K562 (cell line): ENCODE results near the gene RRBP1. TPM values are rescaled to one million over a fixed set of nuclear protein-coding genes. Genes with fewer than 3 reads are reported as not detected.

Source experiments
- ATAC-seq: fragments of 200-7000 bp; cut with Tn5 transposase; 3 replicates; pipeline ENCODE4 v1.9.1; 2020; ENCODE audit warnings: moderate library complexity
- BruUV-seq: library from RNA; stranded (reverse); fragments of 400-500 nt; replicated peaks from 2 replicates; lab custom pipeline; 2021; lab: Mats Ljungman, UMichigan
- CTCF ChIA-PET: fragments of 300-600 bp; formaldehyde crosslinking; extraction: SDS; loops from one replicate; lab custom pipeline; 2021; ENCODE audit warnings: low intra/inter-chr PET ratio; lab: Yijun Ruan, JAX
- POLR2A ChIA-PET: fragments of 300-600, 350-650 bp; sonication (Branson Sonifier 250); formaldehyde crosslinking; extraction: SDS; loops from one replicate; lab custom pipeline; 2021; ENCODE audit warnings: antibody characterized with exemption, inconsistent platforms; lab: Yijun Ruan, JAX
- DNase-seq, 4 experiments: peaks; one replicate each; pipeline versions ENCODE4 v3.0.0 to v3.0.0-alpha.2; 2011 to 2018; ENCODE audit warnings: low spot score in 3 of 4, mixed read lengths in 3 of 4; ENCODE audit errors: extremely low read depth in 1 of 4
- FAIRE-seq: peaks from 2 replicates; lab custom pipeline; 2011; peaks lifted over from hg19 to GRCh38; lab: Jason Lieb, UNC
- H2AFZ ChIP-seq: 2 replicates; pipeline ENCODE4 v1.6.0; 2011; ENCODE audit warnings: low read depth, low read length, control low read depth, inconsistent platforms
- H3K27ac ChIP-seq: fragments of 200-600 bp; 3 replicates; pipeline ENCODE4 v1.8.0; 2011; ENCODE audit warnings: low read depth, mild to moderate bottlenecking, control low read depth, inconsistent platforms, low read length, moderate library complexity, mixed read lengths; ENCODE audit errors: extremely low read depth
- H3K27me3 ChIP-seq, 2 experiments: fragments of 300-600 bp in 1 of 2; 2 replicates in 1 of 2; 3 replicates in 1 of 2; pipeline versions ENCODE4 v1.6.0 to v1.8.0; 2011; ENCODE audit warnings: inconsistent platforms in 2 of 2, low read length in 2 of 2, mild to moderate bottlenecking in 1 of 2, mixed read lengths in 1 of 2, moderate library complexity in 1 of 2; ENCODE audit not compliant: control insufficient read depth in 2 of 2, insufficient read depth in 2 of 2
- H3K36me3 ChIP-seq: fragments of 300-600 bp; 3 replicates; pipeline ENCODE4 v1.8.0; 2011; ENCODE audit warnings: mild to moderate bottlenecking, low read length, inconsistent platforms; ENCODE audit not compliant: control insufficient read depth, insufficient read depth
- H3K4me1 ChIP-seq, 2 experiments: fragments of 200-600 bp in 1 of 2; replicated peaks in 1 of 2; 2 replicates in 1 of 2; 3 replicates in 1 of 2; pipeline versions ENCODE4 v1.5.1 to v1.8.0; 2011; ENCODE audit warnings: inconsistent platforms in 2 of 2, low read length in 2 of 2, mild to moderate bottlenecking in 1 of 2, mixed read lengths in 1 of 2, moderate library complexity in 1 of 2; ENCODE audit not compliant: control insufficient read depth in 2 of 2, insufficient read depth in 2 of 2
- H3K4me2 ChIP-seq: 2 replicates; pipeline ENCODE4 v1.6.1; 2011; ENCODE audit warnings: low read length, control low read depth, inconsistent platforms, mixed read lengths; ENCODE audit not compliant: insufficient read depth
- H3K4me3 ChIP-seq: fragments of 200-600 bp; sonication (generic), shearing (Covaris generic); 2 replicates; pipeline ENCODE4 v1.5.1; 2016; ENCODE audit warnings: control low read depth, inconsistent platforms
- H3K79me2 ChIP-seq: fragments of 200-600 bp; 3 replicates; pipeline ENCODE4 v1.8.0; 2011; ENCODE audit warnings: low read length, inconsistent platforms; ENCODE audit not compliant: control insufficient read depth, insufficient read depth
- H3K9ac ChIP-seq, 2 experiments: 2 replicates each; pipeline versions ENCODE4 v1.6.0 to v1.6.1; 2011; ENCODE audit warnings: low read depth in 2 of 2, low read length in 2 of 2, control low read depth in 1 of 2, inconsistent platforms in 1 of 2, mild to moderate bottlenecking in 1 of 2, mixed read lengths in 1 of 2; ENCODE audit not compliant: insufficient read depth in 1 of 2
- H3K9me1 ChIP-seq: one replicate; pipeline ENCODE4 v1.6.0; 2011; ENCODE audit warnings: inconsistent platforms, mild to moderate bottlenecking, low read length, moderate library complexity; ENCODE audit not compliant: control insufficient read depth, insufficient read depth
- H3K9me3 ChIP-seq: replicated peaks from 2 replicates; pipeline ENCODE4 v1.5.1; 2011; ENCODE audit warnings: low read depth, low read length, inconsistent platforms; ENCODE audit not compliant: control insufficient read depth, insufficient read depth
- H4K20me1 ChIP-seq: replicated peaks from 2 replicates; pipeline ENCODE4 v1.6.1; 2011; ENCODE audit warnings: low read length, inconsistent platforms, mixed read lengths; ENCODE audit not compliant: control insufficient read depth, insufficient read depth
- KHSRP ChIP-seq: fragments of 450-650 bp; IDR thresholded peaks from 2 replicates; pipeline ENCODE4 v1.6.1; 2017
- MXI1 ChIP-seq: IDR thresholded peaks from 2 replicates; pipeline ENCODE4 v1.6.1; 2011; ENCODE audit warnings: low read depth, mild to moderate bottlenecking, improper control_type of control experiment, low read length
- SMC3 ChIP-seq: conservative IDR thresholded peaks from 2 replicates; pipeline ENCODE4 v1.6.1; 2011; ENCODE audit warnings: low read depth, low read length, improper control_type of control experiment; ENCODE audit not compliant: insufficient read depth
- ZKSCAN8 ChIP-seq: fragments of 200-800 bp; sonication (Bioruptor generic); IDR thresholded peaks from 2 replicates; pipeline ENCODE4 v1.6.1; 2016; ENCODE audit warnings: missing genetic modification characterization, missing compliant biosample characterization
- ZNF583 ChIP-seq: fragments of 250-450 bp; sonication (Bioruptor Pico); IDR thresholded peaks from 2 replicates; pipeline ENCODE4 v1.4.0; 2020
- WGBS: fragments of 100-300 bp; shearing (Covaris generic); methylation state at CpG from one replicate; pipeline ENCODE4 v1.1.6; 2016; ENCODE audit warnings: low coverage, mixed read lengths; ENCODE audit not compliant: insufficient coverage; ENCODE audit errors: missing lambda C conversion rate; 5-methylcytosine and 5-hydroxymethylcytosine counted together
- in situ Hi-C: fragments of 300-500 bp; cut with MboI; formaldehyde crosslinking; loops from 4 replicates; pipeline ENCODE4 v1.15.0; 2018; ENCODE audit warnings: inconsistent platforms, mixed read lengths
- intact Hi-C: fragments of 100-400 bp; cut with micrococcal nuclease; formaldehyde crosslinking; loops from 2 replicates; pipeline ENCODE4 v1.14.2; 2022
- polyA plus RNA-seq, 8 experiments: library from polyadenylated mRNA; depleted of rRNA in 4 of 8; stranded (reverse) in 5 of 8; unstranded in 3 of 8; fragments of >200 nt; fragmentation: Nextera tagmentation in 2 of 8; fragmentation: Illumina TruSeq in 1 of 8; extraction: Ambion mirVana in 2 of 8; extraction: Trizol in 1 of 8; gene quantifications; 2 replicates each; pipeline versions ENCODE4 v1.2.1 to v1.2.3, GENCODE V29; 2011 to 2014; ENCODE audit warnings: inconsistent platforms in 1 of 8, missing spikeins in 1 of 8
- total RNA-seq, 7 experiments: library from RNA; depleted of rRNA in 6 of 7; stranded (reverse); fragments of >200 nt in 6 of 7; fragmentation: Illumina TruSeq in 2 of 7; extraction: Trizol in 2 of 7; gene quantifications; 2 replicates each; pipeline versions ENCODE4 v1.2.1 to v1.2.3, GENCODE V29; 2011 to 2021; ENCODE audit warnings: low replicate concordance in 1 of 7
- TF ChIP-seq, protein P1 (sequence below): fragments of 250-450 bp; sonication (Bioruptor Pico); IDR thresholded peaks from 2 replicates; pipeline ENCODE4 v1.4.0; 2020; ENCODE audit warnings: mild to moderate bottlenecking, moderate library complexity

RRBP1 gene
- total and polyA plus RNA-seq, 9 of the 15 experiments (the other 6 are each of a cell fraction or from before 2014, with no cell fraction given) = 0.84 to 32.0 (median 17.6) TPM

DNA sequence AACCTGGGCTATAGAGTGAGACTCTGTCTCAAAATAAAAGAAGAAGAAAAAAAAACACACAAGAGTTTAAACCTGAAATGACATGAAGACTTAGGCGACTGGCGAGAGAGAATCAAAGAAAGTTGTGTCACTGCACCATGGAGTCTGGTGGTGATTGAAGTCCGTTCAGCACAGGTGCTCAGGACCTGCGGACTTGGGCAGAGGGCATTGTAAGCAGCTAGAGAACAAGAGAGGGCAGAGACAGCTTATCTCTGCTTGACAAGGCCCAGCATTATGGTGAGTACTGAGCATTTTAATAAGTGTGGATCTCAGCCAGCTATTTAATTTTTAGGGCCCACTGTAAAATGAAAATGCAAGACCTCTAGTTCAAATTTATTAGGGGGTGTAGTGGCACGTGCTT is 49.2 kb upstream of the RRBP1 start:
- no peaks in the 10 kb centered on the region for H3K79me2 ChIP-seq
- POLR2A ChIA-PET = no interaction called here
- H3K27me3 ChIP-seq = peaks cover 11 to 48% of the 10 kb centered on the region in 2 experiments
- H3K27ac ChIP-seq = no peak overlapping the region
- no peak for DNase-seq
- intact Hi-C loops (no loop called here), in situ Hi-C loops (no loop called here)
- no peak overlapping the region for H3K4me2 ChIP-seq
- CTCF ChIA-PET = no interaction called here
- H2AFZ ChIP-seq = no peak overlapping the region
- no peak overlapping the region for H3K9ac ChIP-seq
- no peak for TF ChIP-seq SMC3
- no peak for TF ChIP-seq ZNF583 (CRISPR knock-in tag)
- TF ChIP-seq KHSRP = no peak
- TF ChIP-seq MXI1 = no peak
- TF ChIP-seq, protein P1, sequence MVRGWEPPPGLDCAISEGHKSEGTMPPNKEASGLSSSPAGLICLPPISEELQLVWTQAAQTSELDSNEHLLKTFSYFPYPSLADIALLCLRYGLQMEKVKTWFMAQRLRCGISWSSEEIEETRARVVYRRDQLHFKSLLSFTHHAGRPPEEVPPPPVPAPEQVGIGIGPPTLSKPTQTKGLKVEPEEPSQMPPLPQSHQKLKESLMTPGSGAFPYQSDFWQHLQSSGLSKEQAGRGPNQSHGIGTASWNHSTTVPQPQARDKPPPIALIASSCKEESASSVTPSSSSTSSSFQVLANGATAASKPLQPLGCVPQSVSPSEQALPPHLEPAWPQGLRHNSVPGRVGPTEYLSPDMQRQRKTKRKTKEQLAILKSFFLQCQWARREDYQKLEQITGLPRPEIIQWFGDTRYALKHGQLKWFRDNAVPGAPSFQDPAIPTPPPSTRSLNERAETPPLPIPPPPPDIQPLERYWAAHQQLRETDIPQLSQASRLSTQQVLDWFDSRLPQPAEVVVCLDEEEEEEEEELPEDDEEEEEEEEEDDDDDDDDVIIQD (CRISPR knock-in tag) = no peak
- TF ChIP-seq ZKSCAN8 = no peak
- H3K36me3 ChIP-seq = no peaks in the 10 kb centered on the region
- H3K4me1 ChIP-seq = no peaks in the 10 kb centered on the region
- BruUV-seq = no TSS peak
- 4% methylated on average over 5 of the region's 5 CpGs for WGBS
- no peak for ATAC-seq
- FAIRE-seq = no peak
- no peak overlapping the region for H3K4me3 ChIP-seq
- H3K9me3 ChIP-seq = no peaks in the 10 kb centered on the region
- no peaks in the 10 kb centered on the region for H4K20me1 ChIP-seq
- H3K9me1 ChIP-seq = no peaks in the 10 kb centered on the region
